ENCODE measurements around the gene EGFLAM.

DNA sequence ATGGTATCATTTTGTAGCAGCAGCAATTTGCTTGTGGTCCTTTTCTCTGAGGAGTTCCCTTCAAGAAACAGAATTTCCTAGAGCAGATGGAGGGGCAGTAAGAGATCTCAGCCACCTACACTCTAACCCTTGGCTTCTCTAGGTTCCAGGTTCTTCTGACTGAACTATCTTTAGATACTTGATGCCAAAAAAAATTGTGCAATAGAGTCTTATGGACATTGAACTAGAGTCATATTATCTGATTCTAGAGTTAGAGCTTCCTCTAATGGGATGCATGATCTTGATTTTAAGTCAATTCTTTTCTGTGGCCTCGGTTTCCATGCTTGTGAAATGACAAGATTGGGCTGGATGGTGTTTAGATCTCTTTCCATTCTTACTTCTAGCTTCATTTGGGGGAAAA is 142.8 kb downstream of the EGFLAM start:
- TF ChIP-seq, protein P1, sequence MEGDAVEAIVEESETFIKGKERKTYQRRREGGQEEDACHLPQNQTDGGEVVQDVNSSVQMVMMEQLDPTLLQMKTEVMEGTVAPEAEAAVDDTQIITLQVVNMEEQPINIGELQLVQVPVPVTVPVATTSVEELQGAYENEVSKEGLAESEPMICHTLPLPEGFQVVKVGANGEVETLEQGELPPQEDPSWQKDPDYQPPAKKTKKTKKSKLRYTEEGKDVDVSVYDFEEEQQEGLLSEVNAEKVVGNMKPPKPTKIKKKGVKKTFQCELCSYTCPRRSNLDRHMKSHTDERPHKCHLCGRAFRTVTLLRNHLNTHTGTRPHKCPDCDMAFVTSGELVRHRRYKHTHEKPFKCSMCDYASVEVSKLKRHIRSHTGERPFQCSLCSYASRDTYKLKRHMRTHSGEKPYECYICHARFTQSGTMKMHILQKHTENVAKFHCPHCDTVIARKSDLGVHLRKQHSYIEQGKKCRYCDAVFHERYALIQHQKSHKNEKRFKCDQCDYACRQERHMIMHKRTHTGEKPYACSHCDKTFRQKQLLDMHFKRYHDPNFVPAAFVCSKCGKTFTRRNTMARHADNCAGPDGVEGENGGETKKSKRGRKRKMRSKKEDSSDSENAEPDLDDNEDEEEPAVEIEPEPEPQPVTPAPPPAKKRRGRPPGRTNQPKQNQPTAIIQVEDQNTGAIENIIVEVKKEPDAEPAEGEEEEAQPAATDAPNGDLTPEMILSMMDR (conservative IDR thresholded peaks at IDR 0.05; ENCODE audit: low read depth in 2 of 2), result no peak
- TF ChIP-seq POLR2AphosphoS5 (IDR thresholded peaks at IDR 0.05; ENCODE audit: low read depth), result no peak
- TF ChIP-seq, protein P2, sequence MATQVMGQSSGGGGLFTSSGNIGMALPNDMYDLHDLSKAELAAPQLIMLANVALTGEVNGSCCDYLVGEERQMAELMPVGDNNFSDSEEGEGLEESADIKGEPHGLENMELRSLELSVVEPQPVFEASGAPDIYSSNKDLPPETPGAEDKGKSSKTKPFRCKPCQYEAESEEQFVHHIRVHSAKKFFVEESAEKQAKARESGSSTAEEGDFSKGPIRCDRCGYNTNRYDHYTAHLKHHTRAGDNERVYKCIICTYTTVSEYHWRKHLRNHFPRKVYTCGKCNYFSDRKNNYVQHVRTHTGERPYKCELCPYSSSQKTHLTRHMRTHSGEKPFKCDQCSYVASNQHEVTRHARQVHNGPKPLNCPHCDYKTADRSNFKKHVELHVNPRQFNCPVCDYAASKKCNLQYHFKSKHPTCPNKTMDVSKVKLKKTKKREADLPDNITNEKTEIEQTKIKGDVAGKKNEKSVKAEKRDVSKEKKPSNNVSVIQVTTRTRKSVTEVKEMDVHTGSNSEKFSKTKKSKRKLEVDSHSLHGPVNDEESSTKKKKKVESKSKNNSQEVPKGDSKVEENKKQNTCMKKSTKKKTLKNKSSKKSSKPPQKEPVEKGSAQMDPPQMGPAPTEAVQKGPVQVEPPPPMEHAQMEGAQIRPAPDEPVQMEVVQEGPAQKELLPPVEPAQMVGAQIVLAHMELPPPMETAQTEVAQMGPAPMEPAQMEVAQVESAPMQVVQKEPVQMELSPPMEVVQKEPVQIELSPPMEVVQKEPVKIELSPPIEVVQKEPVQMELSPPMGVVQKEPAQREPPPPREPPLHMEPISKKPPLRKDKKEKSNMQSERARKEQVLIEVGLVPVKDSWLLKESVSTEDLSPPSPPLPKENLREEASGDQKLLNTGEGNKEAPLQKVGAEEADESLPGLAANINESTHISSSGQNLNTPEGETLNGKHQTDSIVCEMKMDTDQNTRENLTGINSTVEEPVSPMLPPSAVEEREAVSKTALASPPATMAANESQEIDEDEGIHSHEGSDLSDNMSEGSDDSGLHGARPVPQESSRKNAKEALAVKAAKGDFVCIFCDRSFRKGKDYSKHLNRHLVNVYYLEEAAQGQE (IDR thresholded peaks at IDR 0.05; ENCODE audit: unreplicated experiment), result no peak
- no peak for TF ChIP-seq EZH2 (IDR thresholded peaks at IDR 0.05; ENCODE audit: low read depth, unreplicated experiment)
- no peak for TF ChIP-seq ZNF331 (CRISPR knock-in tag; IDR thresholded peaks at IDR 0.05; ENCODE audit: low read depth)
- TF ChIP-seq, protein P3, sequence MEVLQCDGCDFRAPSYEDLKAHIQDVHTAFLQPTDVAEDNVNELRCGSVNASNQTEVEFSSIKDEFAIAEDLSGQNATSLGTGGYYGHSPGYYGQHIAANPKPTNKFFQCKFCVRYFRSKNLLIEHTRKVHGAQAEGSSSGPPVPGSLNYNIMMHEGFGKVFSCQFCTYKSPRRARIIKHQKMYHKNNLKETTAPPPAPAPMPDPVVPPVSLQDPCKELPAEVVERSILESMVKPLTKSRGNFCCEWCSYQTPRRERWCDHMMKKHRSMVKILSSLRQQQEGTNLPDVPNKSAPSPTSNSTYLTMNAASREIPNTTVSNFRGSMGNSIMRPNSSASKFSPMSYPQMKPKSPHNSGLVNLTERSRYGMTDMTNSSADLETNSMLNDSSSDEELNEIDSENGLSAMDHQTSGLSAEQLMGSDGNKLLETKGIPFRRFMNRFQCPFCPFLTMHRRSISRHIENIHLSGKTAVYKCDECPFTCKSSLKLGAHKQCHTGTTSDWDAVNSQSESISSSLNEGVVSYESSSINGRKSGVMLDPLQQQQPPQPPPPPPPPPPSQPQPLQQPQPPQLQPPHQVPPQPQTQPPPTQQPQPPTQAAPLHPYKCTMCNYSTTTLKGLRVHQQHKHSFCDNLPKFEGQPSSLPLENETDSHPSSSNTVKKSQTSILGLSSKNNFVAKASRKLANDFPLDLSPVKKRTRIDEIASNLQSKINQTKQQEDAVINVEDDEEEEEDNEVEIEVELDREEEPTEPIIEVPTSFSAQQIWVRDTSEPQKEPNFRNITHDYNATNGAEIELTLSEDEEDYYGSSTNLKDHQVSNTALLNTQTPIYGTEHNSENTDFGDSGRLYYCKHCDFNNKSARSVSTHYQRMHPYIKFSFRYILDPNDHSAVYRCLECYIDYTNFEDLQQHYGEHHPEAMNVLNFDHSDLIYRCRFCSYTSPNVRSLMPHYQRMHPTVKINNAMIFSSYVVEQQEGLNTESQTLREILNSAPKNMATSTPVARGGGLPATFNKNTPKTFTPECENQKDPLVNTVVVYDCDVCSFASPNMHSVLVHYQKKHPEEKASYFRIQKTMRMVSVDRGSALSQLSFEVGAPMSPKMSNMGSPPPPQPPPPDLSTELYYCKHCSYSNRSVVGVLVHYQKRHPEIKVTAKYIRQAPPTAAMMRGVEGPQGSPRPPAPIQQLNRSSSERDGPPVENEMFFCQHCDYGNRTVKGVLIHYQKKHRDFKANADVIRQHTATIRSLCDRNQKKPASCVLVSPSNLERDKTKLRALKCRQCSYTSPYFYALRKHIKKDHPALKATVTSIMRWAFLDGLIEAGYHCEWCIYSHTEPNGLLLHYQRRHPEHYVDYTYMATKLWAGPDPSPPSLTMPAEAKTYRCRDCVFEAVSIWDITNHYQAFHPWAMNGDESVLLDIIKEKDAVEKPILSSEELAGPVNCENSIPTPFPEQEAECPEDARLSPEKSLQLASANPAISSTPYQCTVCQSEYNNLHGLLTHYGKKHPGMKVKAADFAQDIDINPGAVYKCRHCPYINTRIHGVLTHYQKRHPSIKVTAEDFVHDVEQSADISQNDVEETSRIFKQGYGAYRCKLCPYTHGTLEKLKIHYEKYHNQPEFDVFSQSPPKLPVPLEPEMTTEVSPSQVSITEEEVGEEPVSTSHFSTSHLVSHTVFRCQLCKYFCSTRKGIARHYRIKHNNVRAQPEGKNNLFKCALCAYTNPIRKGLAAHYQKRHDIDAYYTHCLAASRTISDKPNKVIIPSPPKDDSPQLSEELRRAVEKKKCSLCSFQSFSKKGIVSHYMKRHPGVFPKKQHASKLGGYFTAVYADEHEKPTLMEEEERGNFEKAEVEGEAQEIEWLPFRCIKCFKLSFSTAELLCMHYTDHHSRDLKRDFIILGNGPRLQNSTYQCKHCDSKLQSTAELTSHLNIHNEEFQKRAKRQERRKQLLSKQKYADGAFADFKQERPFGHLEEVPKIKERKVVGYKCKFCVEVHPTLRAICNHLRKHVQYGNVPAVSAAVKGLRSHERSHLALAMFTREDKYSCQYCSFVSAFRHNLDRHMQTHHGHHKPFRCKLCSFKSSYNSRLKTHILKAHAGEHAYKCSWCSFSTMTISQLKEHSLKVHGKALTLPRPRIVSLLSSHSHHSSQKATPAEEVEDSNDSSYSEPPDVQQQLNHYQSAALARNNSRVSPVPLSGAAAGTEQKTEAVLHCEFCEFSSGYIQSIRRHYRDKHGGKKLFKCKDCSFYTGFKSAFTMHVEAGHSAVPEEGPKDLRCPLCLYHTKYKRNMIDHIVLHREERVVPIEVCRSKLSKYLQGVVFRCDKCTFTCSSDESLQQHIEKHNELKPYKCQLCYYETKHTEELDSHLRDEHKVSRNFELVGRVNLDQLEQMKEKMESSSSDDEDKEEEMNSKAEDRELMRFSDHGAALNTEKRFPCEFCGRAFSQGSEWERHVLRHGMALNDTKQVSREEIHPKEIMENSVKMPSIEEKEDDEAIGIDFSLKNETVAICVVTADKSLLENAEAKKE (CRISPR knock-in tag; IDR thresholded peaks at IDR 0.05), result no peak
- no peak for TF ChIP-seq EZH2phosphoT487 (IDR thresholded peaks at IDR 0.05; ENCODE audit: unreplicated experiment)
- no peak for TF ChIP-seq CREB1 (CRISPR knock-in tag; IDR thresholded peaks at IDR 0.05; ENCODE audit: low read depth)

Data from GM23338 (cell line).